WERI-Rb-1 (cell line): ENCODE data around the gene FMOD.
A peak's percentile ranks its signal among the peaks of the same experiment; 100 is the strongest.

Experiments
- DNase-seq: peaks from one replicate; pipeline ENCODE4 v3.0.0-alpha.2; 2020
- H3K27ac ChIP-seq: fragments of 250-450 bp; sonication (Bioruptor Pico); 2 replicates; pipeline ENCODE4 v1.5.1; 2020; ENCODE audit warnings: mild to moderate bottlenecking, moderate library complexity
- H3K27me3 ChIP-seq: fragments of 250-450 bp; sonication (Bioruptor Pico); 2 replicates; pipeline ENCODE4 v1.5.1; 2021; ENCODE audit warnings: mild to moderate bottlenecking, low read depth, moderate library complexity; ENCODE audit not compliant: insufficient read depth, severe bottlenecking
- H3K36me3 ChIP-seq: fragments of 250-450 bp; sonication (Bioruptor Pico); 2 replicates; pipeline ENCODE4 v1.5.1; 2020; ENCODE audit warnings: mild to moderate bottlenecking, moderate library complexity
- H3K4me3 ChIP-seq: 2 replicates; pipeline ENCODE4 v1.5.1; 2011; ENCODE audit warnings: low read depth, mild to moderate bottlenecking, control low read depth, low read length
- H3K9me3 ChIP-seq: fragments of 250-450 bp; sonication (Bioruptor Pico); 2 replicates; pipeline ENCODE4 v1.5.1; 2021; ENCODE audit warnings: mild to moderate bottlenecking, moderate library complexity; ENCODE audit not compliant: severe bottlenecking
- TF ChIP-seq, protein P1 (sequence below): IDR thresholded peaks from 2 replicates; pipeline ENCODE4 v1.5.1; 2011; ENCODE audit warnings: low read depth, mild to moderate bottlenecking, control low read depth, inconsistent platforms, low read length

FMOD gene

DNA sequence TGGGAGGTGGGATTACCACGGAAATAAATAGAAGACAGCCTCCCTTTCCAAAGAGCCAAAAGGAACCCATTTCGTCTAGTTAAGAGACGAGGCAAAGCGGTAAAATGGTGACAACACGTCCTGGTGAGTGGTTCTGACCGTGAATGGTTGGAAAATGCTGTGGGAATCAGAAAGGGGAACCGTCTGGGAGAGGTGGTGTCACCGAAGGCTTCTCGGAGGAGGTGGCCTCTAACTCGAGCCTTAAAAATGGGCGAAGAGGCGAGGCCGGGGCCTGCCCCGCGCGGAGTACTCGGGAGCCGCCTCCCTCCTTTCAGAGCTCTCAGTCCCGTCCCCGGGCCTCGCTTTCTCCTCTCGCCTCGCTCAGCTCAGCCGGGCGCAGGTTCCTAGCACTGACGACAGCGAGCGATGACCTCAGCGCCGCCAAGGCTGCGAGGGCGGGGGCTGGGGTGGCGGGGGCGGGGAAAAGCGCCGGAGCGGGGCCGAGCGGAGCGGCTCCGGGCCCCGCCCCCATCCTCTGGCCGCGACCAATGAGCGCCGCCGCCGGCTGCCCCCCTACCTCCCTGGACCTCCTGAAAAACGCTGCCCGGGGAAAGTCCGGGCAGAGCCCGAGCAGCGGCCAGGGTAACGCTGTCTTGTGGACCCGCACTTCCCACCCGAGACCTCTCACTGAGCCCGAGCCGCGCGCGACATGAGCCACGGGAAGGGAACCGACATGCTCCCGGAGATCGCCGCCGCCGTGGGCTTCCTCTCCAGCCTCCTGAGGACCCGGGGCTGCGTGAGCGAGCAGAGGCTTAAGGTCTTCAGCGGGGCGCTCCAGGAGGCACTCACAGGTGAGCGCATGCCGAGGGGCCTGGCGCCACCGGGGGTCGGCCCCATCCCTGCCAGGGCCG is 45.8 kb downstream of the FMOD start, which contains the start of gene BTG2:
Gene BTG2 (plus strand): TSS at position 601 of the 890 bp plus-strand sequence. CDS start 88 bp downstream, at position 689.
- peak; percentile 99 for DNase-seq
- Histone ChIP-seq H3K27ac (peak within 1 kb of the TSS; percentile 86), H3K9me3 (no peaks in the 10 kb centered on the region), H3K27me3 (no peaks in the 10 kb centered on the region), H3K4me3 (peak within 1 kb of the TSS; percentile 85), H3K36me3 (peaks cover 48% of the 10 kb centered on the region)
- TF ChIP-seq, protein P1, sequence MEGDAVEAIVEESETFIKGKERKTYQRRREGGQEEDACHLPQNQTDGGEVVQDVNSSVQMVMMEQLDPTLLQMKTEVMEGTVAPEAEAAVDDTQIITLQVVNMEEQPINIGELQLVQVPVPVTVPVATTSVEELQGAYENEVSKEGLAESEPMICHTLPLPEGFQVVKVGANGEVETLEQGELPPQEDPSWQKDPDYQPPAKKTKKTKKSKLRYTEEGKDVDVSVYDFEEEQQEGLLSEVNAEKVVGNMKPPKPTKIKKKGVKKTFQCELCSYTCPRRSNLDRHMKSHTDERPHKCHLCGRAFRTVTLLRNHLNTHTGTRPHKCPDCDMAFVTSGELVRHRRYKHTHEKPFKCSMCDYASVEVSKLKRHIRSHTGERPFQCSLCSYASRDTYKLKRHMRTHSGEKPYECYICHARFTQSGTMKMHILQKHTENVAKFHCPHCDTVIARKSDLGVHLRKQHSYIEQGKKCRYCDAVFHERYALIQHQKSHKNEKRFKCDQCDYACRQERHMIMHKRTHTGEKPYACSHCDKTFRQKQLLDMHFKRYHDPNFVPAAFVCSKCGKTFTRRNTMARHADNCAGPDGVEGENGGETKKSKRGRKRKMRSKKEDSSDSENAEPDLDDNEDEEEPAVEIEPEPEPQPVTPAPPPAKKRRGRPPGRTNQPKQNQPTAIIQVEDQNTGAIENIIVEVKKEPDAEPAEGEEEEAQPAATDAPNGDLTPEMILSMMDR, result 0 out of 2 replicates have a peak, but pooled peaks have one; percentile 4

DNA sequence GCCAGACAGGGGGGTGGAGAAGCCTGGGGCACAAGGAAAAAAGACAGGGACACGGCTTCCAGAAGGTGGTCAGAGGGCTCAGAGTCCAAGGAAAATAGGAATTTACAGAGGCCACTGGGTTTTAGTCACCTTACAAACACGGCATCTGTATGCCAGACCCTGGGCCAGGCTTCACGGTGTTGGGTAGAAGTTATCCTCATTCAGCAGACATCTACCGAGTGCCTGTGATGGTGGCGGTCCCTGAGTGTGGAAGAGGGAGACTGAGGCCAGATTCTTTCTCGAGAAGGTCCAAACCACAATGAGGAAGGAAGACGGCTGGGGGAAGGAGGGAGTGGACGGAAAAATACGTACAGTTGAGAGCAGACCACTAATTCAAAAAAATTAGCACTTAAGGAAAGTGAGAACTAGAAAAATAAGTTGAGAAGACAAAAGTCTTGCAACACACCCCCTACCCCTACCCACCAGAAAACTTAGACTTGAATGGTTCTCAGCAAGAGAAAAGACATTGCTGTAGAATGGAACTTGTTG is 46.5 kb downstream of the FMOD start:
- no peaks in the 10 kb centered on the region for H3K9me3 ChIP-seq
- H3K4me3 ChIP-seq, result peak overlapping the region; percentile 42
- H3K27ac ChIP-seq, result peak overlapping the region; percentile 86
- TF ChIP-seq, protein P1, result no peak
- no peak for DNase-seq
- H3K36me3 ChIP-seq, result peaks cover 41% of the 10 kb centered on the region
- no peaks in the 10 kb centered on the region for H3K27me3 ChIP-seq

DNA sequence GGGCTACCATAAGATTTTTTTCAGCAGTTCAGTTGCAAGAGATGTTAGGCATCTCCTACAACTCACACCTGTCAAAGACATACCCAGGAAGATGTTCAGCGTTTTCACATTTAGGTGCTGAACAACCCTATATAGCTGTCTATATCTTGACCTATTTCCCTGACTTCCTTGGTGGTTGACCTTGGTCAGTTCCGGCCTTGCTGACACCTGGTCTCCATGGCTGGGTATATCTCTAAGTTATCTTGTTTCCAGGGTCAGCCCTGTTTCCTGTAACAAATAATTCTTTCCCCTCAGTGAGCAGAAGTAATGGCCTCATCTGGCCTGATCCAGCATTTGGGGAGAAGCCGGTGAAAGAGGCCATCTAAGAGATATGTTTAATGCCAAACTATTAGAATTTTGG is 48.0 kb downstream of the FMOD start:
- DNase-seq, result no peak
- H3K27me3 ChIP-seq, result no peaks in the 10 kb centered on the region
- no peak overlapping the region for H3K4me3 ChIP-seq
- peaks cover 25% of the 10 kb centered on the region for H3K36me3 ChIP-seq
- H3K9me3 ChIP-seq, result no peaks in the 10 kb centered on the region
- no peak overlapping the region for H3K27ac ChIP-seq
- TF ChIP-seq, protein P1, result no peak

DNA sequence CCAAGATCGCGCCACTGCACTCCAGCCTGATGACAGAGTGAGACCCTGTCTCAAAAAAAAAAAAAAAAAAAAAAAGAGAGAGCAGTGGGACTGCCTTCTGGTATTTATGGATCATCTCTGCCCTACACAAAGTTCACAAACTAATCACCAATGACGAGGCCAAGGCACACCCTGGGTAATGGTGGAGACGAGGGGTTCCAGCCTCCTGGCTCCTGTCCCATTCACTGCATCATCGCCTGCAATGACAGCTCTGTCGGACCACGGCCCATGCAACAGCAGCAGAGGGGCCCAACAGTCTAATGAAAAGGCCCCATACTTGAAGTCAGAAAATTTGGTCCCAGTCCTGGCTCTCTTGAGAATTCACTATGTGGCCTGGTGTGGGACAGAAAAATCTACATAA is 48.5 kb downstream of the FMOD start:
- H3K36me3 ChIP-seq, result peaks cover 21% of the 10 kb centered on the region
- TF ChIP-seq, protein P1, result no peak
- H3K4me3 ChIP-seq, result no peak overlapping the region
- H3K27me3 ChIP-seq, result no peaks in the 10 kb centered on the region
- no peak for DNase-seq
- H3K27ac ChIP-seq, result no peak overlapping the region
- H3K9me3 ChIP-seq, result no peaks in the 10 kb centered on the region

DNA sequence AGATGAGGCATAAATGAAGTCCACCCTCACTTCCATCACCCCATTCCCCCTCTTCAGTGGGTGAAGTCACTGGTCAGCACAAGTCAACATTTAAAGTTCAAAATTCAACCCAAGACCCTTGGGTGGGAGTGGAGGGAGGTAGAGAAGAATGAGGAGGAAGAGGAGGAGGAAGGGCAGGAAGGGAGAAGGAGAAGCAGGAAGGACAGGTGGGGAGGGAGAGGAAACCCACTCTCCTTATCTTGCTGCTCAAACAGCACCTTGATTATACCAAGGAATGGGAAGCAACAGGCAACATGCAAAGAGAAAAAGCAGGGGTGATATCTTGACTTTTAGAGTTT is 49.6 kb downstream of the FMOD start:
- no peak overlapping the region for H3K4me3 ChIP-seq
- no peaks in the 10 kb centered on the region for H3K27me3 ChIP-seq
- peaks cover 9% of the 10 kb centered on the region for H3K36me3 ChIP-seq
- no peak overlapping the region for H3K27ac ChIP-seq
- DNase-seq, result no peak
- H3K9me3 ChIP-seq, result no peaks in the 10 kb centered on the region
- TF ChIP-seq, protein P1, result no peak
